K562 (cell line): ENCODE results near the gene SNTG2. TPM values are rescaled to one million over a fixed set of nuclear protein-coding genes. Genes with fewer than 3 reads are reported as not detected.

Experiments used
- ATAC-seq: fragments of 200-7000 bp; cut with Tn5 transposase; 3 replicates; pipeline ENCODE4 v1.9.1; 2020; ENCODE audit warnings: moderate library complexity
- BruUV-seq: library from RNA; stranded (reverse); fragments of 400-500 nt; replicated peaks from 2 replicates; lab custom pipeline; 2021; lab: Mats Ljungman, UMichigan
- CTCF ChIA-PET: fragments of 300-600 bp; formaldehyde crosslinking; extraction: SDS; loops from one replicate; lab custom pipeline; 2021; ENCODE audit warnings: low intra/inter-chr PET ratio; lab: Yijun Ruan, JAX
- POLR2A ChIA-PET: fragments of 300-600, 350-650 bp; sonication (Branson Sonifier 250); formaldehyde crosslinking; extraction: SDS; loops from one replicate; lab custom pipeline; 2021; ENCODE audit warnings: antibody characterized with exemption, inconsistent platforms; lab: Yijun Ruan, JAX
- DNase-seq, 4 experiments: peaks; one replicate each; pipeline versions ENCODE4 v3.0.0 to v3.0.0-alpha.2; 2011 to 2018; ENCODE audit warnings: low spot score in 3 of 4, mixed read lengths in 3 of 4; ENCODE audit errors: extremely low read depth in 1 of 4
- FAIRE-seq: peaks from 2 replicates; lab custom pipeline; 2011; peaks lifted over from hg19 to GRCh38; lab: Jason Lieb, UNC
- H2AFZ ChIP-seq: 2 replicates; pipeline ENCODE4 v1.6.0; 2011; ENCODE audit warnings: low read depth, low read length, control low read depth, inconsistent platforms
- H3K27ac ChIP-seq: fragments of 200-600 bp; 3 replicates; pipeline ENCODE4 v1.8.0; 2011; ENCODE audit warnings: low read depth, mild to moderate bottlenecking, control low read depth, inconsistent platforms, low read length, moderate library complexity, mixed read lengths; ENCODE audit errors: extremely low read depth
- H3K27me3 ChIP-seq, 2 experiments: fragments of 300-600 bp in 1 of 2; 2 replicates in 1 of 2; 3 replicates in 1 of 2; pipeline versions ENCODE4 v1.6.0 to v1.8.0; 2011; ENCODE audit warnings: inconsistent platforms in 2 of 2, low read length in 2 of 2, mild to moderate bottlenecking in 1 of 2, mixed read lengths in 1 of 2, moderate library complexity in 1 of 2; ENCODE audit not compliant: control insufficient read depth in 2 of 2, insufficient read depth in 2 of 2
- H3K36me3 ChIP-seq: fragments of 300-600 bp; 3 replicates; pipeline ENCODE4 v1.8.0; 2011; ENCODE audit warnings: mild to moderate bottlenecking, low read length, inconsistent platforms; ENCODE audit not compliant: control insufficient read depth, insufficient read depth
- H3K4me1 ChIP-seq, 2 experiments: fragments of 200-600 bp in 1 of 2; replicated peaks in 1 of 2; 2 replicates in 1 of 2; 3 replicates in 1 of 2; pipeline versions ENCODE4 v1.5.1 to v1.8.0; 2011; ENCODE audit warnings: inconsistent platforms in 2 of 2, low read length in 2 of 2, mild to moderate bottlenecking in 1 of 2, mixed read lengths in 1 of 2, moderate library complexity in 1 of 2; ENCODE audit not compliant: control insufficient read depth in 2 of 2, insufficient read depth in 2 of 2
- H3K4me2 ChIP-seq: 2 replicates; pipeline ENCODE4 v1.6.1; 2011; ENCODE audit warnings: low read length, control low read depth, inconsistent platforms, mixed read lengths; ENCODE audit not compliant: insufficient read depth
- H3K4me3 ChIP-seq: fragments of 200-600 bp; sonication (generic), shearing (Covaris generic); 2 replicates; pipeline ENCODE4 v1.5.1; 2016; ENCODE audit warnings: control low read depth, inconsistent platforms
- H3K79me2 ChIP-seq: fragments of 200-600 bp; 3 replicates; pipeline ENCODE4 v1.8.0; 2011; ENCODE audit warnings: low read length, inconsistent platforms; ENCODE audit not compliant: control insufficient read depth, insufficient read depth
- H3K9ac ChIP-seq, 2 experiments: 2 replicates each; pipeline versions ENCODE4 v1.6.0 to v1.6.1; 2011; ENCODE audit warnings: low read depth in 2 of 2, low read length in 2 of 2, control low read depth in 1 of 2, inconsistent platforms in 1 of 2, mild to moderate bottlenecking in 1 of 2, mixed read lengths in 1 of 2; ENCODE audit not compliant: insufficient read depth in 1 of 2
- H3K9me1 ChIP-seq: one replicate; pipeline ENCODE4 v1.6.0; 2011; ENCODE audit warnings: inconsistent platforms, mild to moderate bottlenecking, low read length, moderate library complexity; ENCODE audit not compliant: control insufficient read depth, insufficient read depth
- H3K9me3 ChIP-seq: replicated peaks from 2 replicates; pipeline ENCODE4 v1.5.1; 2011; ENCODE audit warnings: low read depth, low read length, inconsistent platforms; ENCODE audit not compliant: control insufficient read depth, insufficient read depth
- H4K20me1 ChIP-seq: replicated peaks from 2 replicates; pipeline ENCODE4 v1.6.1; 2011; ENCODE audit warnings: low read length, inconsistent platforms, mixed read lengths; ENCODE audit not compliant: control insufficient read depth, insufficient read depth
- CHAMP1 ChIP-seq: fragments of 450-650 bp; IDR thresholded peaks from 2 replicates; pipeline ENCODE4 v1.6.1; 2016; ENCODE audit warnings: mild to moderate bottlenecking
- E4F1 ChIP-seq: fragments of 250-450 bp; sonication (Bioruptor Pico); IDR thresholded peaks from 2 replicates; pipeline ENCODE4 v1.5.0; 2021; ENCODE audit warnings: mild to moderate bottlenecking, borderline replicate concordance
- KLF10 ChIP-seq: fragments of 250-450 bp; sonication (Bioruptor Pico); IDR thresholded peaks from 2 replicates; pipeline ENCODE4 v1.6.1; 2021; ENCODE audit warnings: matching md5 sums
- NFIX ChIP-seq: fragments of 250-450 bp; sonication (Bioruptor Pico); IDR thresholded peaks from 2 replicates; pipeline ENCODE4 v1.4.0; 2020; ENCODE audit warnings: low read depth, mild to moderate bottlenecking, moderate library complexity
- PRPF4 ChIP-seq: fragments of 200-400 bp; formaldehyde crosslinking; IDR thresholded peaks from one replicate; pipeline ENCODE4 v1.6.1; 2017; ENCODE audit warnings: low read length, low read depth, mild to moderate bottlenecking; ENCODE audit not compliant: insufficient read depth, poor library complexity, severe bottlenecking
- SIX5 ChIP-seq, 2 experiments: IDR thresholded peaks; 2 replicates each; pipeline ENCODE4 v1.6.1; 2011; ENCODE audit warnings: low read length in 2 of 2, borderline replicate concordance in 1 of 2, low read depth in 1 of 2, mild to moderate bottlenecking in 1 of 2, moderate library complexity in 1 of 2; ENCODE audit not compliant: insufficient read depth in 1 of 2
- ZNF253 ChIP-seq: fragments of 250-450 bp; sonication (Bioruptor Pico); conservative IDR thresholded peaks from 2 replicates; pipeline ENCODE4 v1.6.1; 2021; ENCODE audit warnings: mild to moderate bottlenecking
- ZNF830 ChIP-seq: fragments of 250-450 bp; sonication (Bioruptor Pico); IDR thresholded peaks from 2 replicates; pipeline ENCODE4 v1.5.0; 2021; ENCODE audit warnings: mild to moderate bottlenecking
- whole genome bisulfite sequencing: fragments of 100-300 bp; shearing (Covaris generic); methylation state at CpG from one replicate; pipeline ENCODE4 v1.1.6; 2016; ENCODE audit warnings: low coverage, mixed read lengths; ENCODE audit not compliant: insufficient coverage; ENCODE audit errors: missing lambda C conversion rate; 5-methylcytosine and 5-hydroxymethylcytosine counted together
- in situ Hi-C: fragments of 300-500 bp; cut with MboI; formaldehyde crosslinking; loops from 4 replicates; pipeline ENCODE4 v1.15.0; 2018; ENCODE audit warnings: inconsistent platforms, mixed read lengths
- intact Hi-C: fragments of 100-400 bp; cut with micrococcal nuclease; formaldehyde crosslinking; loops from 2 replicates; pipeline ENCODE4 v1.14.2; 2022
- polyA plus RNA-seq, 8 experiments: library from polyadenylated mRNA; depleted of rRNA in 4 of 8; stranded (reverse) in 5 of 8; unstranded in 3 of 8; fragments of >200 nt; fragmentation: Nextera tagmentation in 2 of 8; fragmentation: Illumina TruSeq in 1 of 8; extraction: Ambion mirVana in 2 of 8; extraction: Trizol in 1 of 8; gene quantifications; 2 replicates each; pipeline versions ENCODE4 v1.2.1 to v1.2.3, GENCODE V29; 2011 to 2014; ENCODE audit warnings: inconsistent platforms in 1 of 8, missing spikeins in 1 of 8
- total RNA-seq, 7 experiments: library from RNA; depleted of rRNA in 6 of 7; stranded (reverse); fragments of >200 nt in 6 of 7; fragmentation: Illumina TruSeq in 2 of 7; extraction: Trizol in 2 of 7; gene quantifications; 2 replicates each; pipeline versions ENCODE4 v1.2.1 to v1.2.3, GENCODE V29; 2011 to 2021; ENCODE audit warnings: low replicate concordance in 1 of 7
- TF ChIP-seq, protein P1 (sequence below): sonication (generic); formaldehyde crosslinking; IDR thresholded peaks from 2 replicates; pipeline ENCODE4 v1.8.0; 2022; ENCODE audit warnings: missing genetic modification reagents, mild to moderate bottlenecking, moderate library complexity, borderline replicate concordance
- TF ChIP-seq, protein P2 (sequence below): sonication (generic); formaldehyde crosslinking; IDR thresholded peaks from 2 replicates; pipeline ENCODE4 v1.8.1; 2023; ENCODE audit warnings: missing genetic modification reagents, mild to moderate bottlenecking, borderline replicate concordance

Gene SNTG2
- total and polyA plus RNA-seq, 9 of the 15 experiments (the other 6 are each of a cell fraction or from before 2014, with no cell fraction given) = not detected

GRCh38 chr2:1137264-1137663 lies 186.6 kb downstream of the SNTG2 start:
- 0% methylated on average over 7 of the region's 7 CpGs for WGBS
- H3K27me3 ChIP-seq = peaks cover 0 to 5% of the 10 kb centered on the region in 2 experiments; a peak in 2 of 5 replicates
- H3K36me3 ChIP-seq = no peaks in the 10 kb centered on the region
- FAIRE-seq (no peak), DNase-seq (no peak), ATAC-seq (no peak)
- H3K9me1 ChIP-seq = no peaks in the 10 kb centered on the region
- in situ Hi-C loops (no loop called here), intact Hi-C loops (loop anchor here (5.0 kb wide), 1 partner anchor 185 kb away; the partner anchor contains the start of gene SNTG2)
- no peaks in the 10 kb centered on the region for H4K20me1 ChIP-seq
- H3K4me3 ChIP-seq = no peak overlapping the region
- H3K9me3 ChIP-seq = no peaks in the 10 kb centered on the region
- ChIA-PET POLR2A (interaction anchor here (0.9 kb wide), 1 partner anchor 12 kb away, joined by 4 read pairs; no protein-coding TSS in a partner anchor), CTCF (no interaction called here)
- no peak overlapping the region for H2AFZ ChIP-seq
- H3K27ac ChIP-seq = no peak overlapping the region
- no peaks in the 10 kb centered on the region for H3K79me2 ChIP-seq
- H3K4me1 ChIP-seq = 0 out of 5 replicates have a peak, but pooled peaks cover 0 to 3% of the 10 kb centered on the region in 2 experiments
- H3K9ac ChIP-seq = no peak overlapping the region
- no TSS peak for BruUV-seq
- H3K4me2 ChIP-seq = no peak overlapping the region
- TF ChIP-seq SIX5 (IDR thresholded peaks at IDR 0.05; ENCODE audit: borderline replicate concordance in 1 of 2, insufficient read depth in 1 of 2, low read depth in 1 of 2, low read length in 2 of 2) = no peak
- TF ChIP-seq, protein P1, sequence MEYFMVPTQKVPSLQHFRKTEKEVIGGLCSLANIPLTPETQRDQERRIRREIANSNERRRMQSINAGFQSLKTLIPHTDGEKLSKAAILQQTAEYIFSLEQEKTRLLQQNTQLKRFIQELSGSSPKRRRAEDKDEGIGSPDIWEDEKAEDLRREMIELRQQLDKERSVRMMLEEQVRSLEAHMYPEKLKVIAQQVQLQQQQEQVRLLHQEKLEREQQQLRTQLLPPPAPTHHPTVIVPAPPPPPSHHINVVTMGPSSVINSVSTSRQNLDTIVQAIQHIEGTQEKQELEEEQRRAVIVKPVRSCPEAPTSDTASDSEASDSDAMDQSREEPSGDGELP (CRISPR knock-in tag) = no peak
- no peak for TF ChIP-seq ZNF253 (CRISPR knock-in tag)
- no peak for TF ChIP-seq KLF10
- no peak for TF ChIP-seq CHAMP1
- TF ChIP-seq, protein P2, sequence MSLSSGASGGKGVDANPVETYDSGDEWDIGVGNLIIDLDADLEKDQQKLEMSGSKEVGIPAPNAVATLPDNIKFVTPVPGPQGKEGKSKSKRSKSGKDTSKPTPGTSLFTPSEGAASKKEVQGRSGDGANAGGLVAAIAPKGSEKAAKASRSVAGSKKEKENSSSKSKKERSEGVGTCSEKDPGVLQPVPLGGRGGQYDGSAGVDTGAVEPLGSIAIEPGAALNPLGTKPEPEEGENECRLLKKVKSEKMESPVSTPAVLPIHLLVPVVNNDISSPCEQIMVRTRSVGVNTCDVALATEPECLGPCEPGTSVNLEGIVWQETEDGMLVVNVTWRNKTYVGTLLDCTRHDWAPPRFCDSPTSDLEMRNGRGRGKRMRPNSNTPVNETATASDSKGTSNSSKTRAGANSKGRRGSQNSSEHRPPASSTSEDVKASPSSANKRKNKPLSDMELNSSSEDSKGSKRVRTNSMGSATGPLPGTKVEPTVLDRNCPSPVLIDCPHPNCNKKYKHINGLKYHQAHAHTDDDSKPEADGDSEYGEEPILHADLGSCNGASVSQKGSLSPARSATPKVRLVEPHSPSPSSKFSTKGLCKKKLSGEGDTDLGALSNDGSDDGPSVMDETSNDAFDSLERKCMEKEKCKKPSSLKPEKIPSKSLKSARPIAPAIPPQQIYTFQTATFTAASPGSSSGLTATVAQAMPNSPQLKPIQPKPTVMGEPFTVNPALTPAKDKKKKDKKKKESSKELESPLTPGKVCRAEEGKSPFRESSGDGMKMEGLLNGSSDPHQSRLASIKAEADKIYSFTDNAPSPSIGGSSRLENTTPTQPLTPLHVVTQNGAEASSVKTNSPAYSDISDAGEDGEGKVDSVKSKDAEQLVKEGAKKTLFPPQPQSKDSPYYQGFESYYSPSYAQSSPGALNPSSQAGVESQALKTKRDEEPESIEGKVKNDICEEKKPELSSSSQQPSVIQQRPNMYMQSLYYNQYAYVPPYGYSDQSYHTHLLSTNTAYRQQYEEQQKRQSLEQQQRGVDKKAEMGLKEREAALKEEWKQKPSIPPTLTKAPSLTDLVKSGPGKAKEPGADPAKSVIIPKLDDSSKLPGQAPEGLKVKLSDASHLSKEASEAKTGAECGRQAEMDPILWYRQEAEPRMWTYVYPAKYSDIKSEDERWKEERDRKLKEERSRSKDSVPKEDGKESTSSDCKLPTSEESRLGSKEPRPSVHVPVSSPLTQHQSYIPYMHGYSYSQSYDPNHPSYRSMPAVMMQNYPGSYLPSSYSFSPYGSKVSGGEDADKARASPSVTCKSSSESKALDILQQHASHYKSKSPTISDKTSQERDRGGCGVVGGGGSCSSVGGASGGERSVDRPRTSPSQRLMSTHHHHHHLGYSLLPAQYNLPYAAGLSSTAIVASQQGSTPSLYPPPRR (CRISPR knock-in tag) = no peak
- TF ChIP-seq ZNF830 (CRISPR knock-in tag) = no peak
- no peak for TF ChIP-seq E4F1
- no peak for TF ChIP-seq PRPF4
- no peak for TF ChIP-seq NFIX (CRISPR knock-in tag)
